ENCODE data around the gene RFC1.

GRCh38 chr4:39331191-39331590, 35.0 kb downstream of the RFC1 start:
- TF ChIP-seq POLR2A (IDR thresholded peaks at IDR 0.05) (no peak), CTCF (IDR thresholded peaks at IDR 0.05) (no peak), EP300 (IDR thresholded peaks at IDR 0.05; ENCODE audit: low read depth) (no peak)
